GM23248 (cell line): ENCODE data around the gene COQ8B. TPM values are rescaled to one million over a fixed set of nuclear protein-coding genes. Genes with fewer than 3 reads are reported as not detected.

Experiments used
- DNase-seq: peaks from one replicate; pipeline ENCODE4 v3.0.0-alpha.2; 2015
- H2AFZ ChIP-seq: fragments of 200-600 bp; sonication (generic); 2 replicates; pipeline ENCODE4 v1.6.1; 2016; ENCODE audit warnings: antibody characterized with exemption
- H3F3A ChIP-seq: fragments of 200-600 bp; sonication (generic); 2 replicates; pipeline ENCODE4 v1.6.1; 2016; ENCODE audit warnings: mild to moderate bottlenecking, antibody characterized with exemption, mixed run types; ENCODE audit not compliant: insufficient read depth
- H3K27ac ChIP-seq: fragments of 200-600 bp; sonication (generic); 2 replicates; pipeline ENCODE4 v1.5.1; 2016; ENCODE audit warnings: mild to moderate bottlenecking
- H3K27me3 ChIP-seq: fragments of 200-600 bp; sonication (generic); replicated peaks from 2 replicates; pipeline ENCODE4 v1.6.1; 2016; ENCODE audit warnings: mild to moderate bottlenecking; ENCODE audit not compliant: insufficient read depth
- H3K36me3 ChIP-seq: fragments of 200-600 bp; sonication (generic); 2 replicates; pipeline ENCODE4 v1.6.1; 2016; ENCODE audit warnings: low read depth, mild to moderate bottlenecking
- H3K4me1 ChIP-seq: fragments of 200-600 bp; sonication (generic); 2 replicates; pipeline ENCODE4 v1.6.1; 2016; ENCODE audit warnings: mild to moderate bottlenecking; ENCODE audit not compliant: insufficient read depth
- H3K4me2 ChIP-seq: fragments of 200-600 bp; sonication (generic); one replicate; pipeline ENCODE4 v1.6.1; 2016; ENCODE audit warnings: mild to moderate bottlenecking; ENCODE audit not compliant: unreplicated experiment
- H3K4me3 ChIP-seq: fragments of 200-600 bp; sonication (generic); 2 replicates; pipeline ENCODE4 v1.5.1; 2016; ENCODE audit warnings: mild to moderate bottlenecking
- H3K79me2 ChIP-seq: fragments of 200-600 bp; sonication (generic); 2 replicates; pipeline ENCODE4 v1.6.1; 2016; ENCODE audit warnings: mild to moderate bottlenecking; ENCODE audit not compliant: insufficient read depth
- H3K9ac ChIP-seq: fragments of 200-600 bp; sonication (generic); 2 replicates; pipeline ENCODE4 v1.6.1; 2016; ENCODE audit warnings: mild to moderate bottlenecking
- H3K9me2 ChIP-seq: fragments of 200-600 bp; sonication (generic); 2 replicates; pipeline ENCODE4 v1.6.1; 2016; ENCODE audit warnings: mixed run types, mild to moderate bottlenecking, moderate library complexity; ENCODE audit not compliant: insufficient read depth
- H3K9me3 ChIP-seq: fragments of 200-600 bp; sonication (generic); one replicate; pipeline ENCODE4 v1.6.1; 2017; ENCODE audit warnings: low read depth
- H4K20me1 ChIP-seq: fragments of 200-600 bp; sonication (generic); 2 replicates; pipeline ENCODE4 v1.6.0; 2016; ENCODE audit not compliant: insufficient read depth
- EZH2 ChIP-seq: fragments of 200-600 bp; sonication (generic); IDR thresholded peaks from 2 replicates; pipeline ENCODE4 v1.6.1; 2018; ENCODE audit warnings: antibody characterized with exemption, mild to moderate bottlenecking; ENCODE audit not compliant: insufficient read depth, poor library complexity, severe bottlenecking
- EZH2phosphoT487 ChIP-seq: fragments of 200-600 bp; sonication (generic); IDR thresholded peaks from 2 replicates; pipeline ENCODE4 v1.6.1; 2018; ENCODE audit warnings: antibody characterized with exemption, moderate library complexity, mild to moderate bottlenecking, low read depth; ENCODE audit not compliant: insufficient read depth
- WGBS, 2 experiments: methylation state at CpG; one replicate each; pipeline ENCODE4 v1.1.6; 2015 to 2017; ENCODE audit warnings: low lambda C conversion rate in 2 of 2, low coverage in 1 of 2; ENCODE audit errors: missing lambda C conversion rate in 2 of 2; 5-methylcytosine and 5-hydroxymethylcytosine counted together
- in situ Hi-C: fragments of 300-500 bp; cut with MboI; formaldehyde crosslinking; loops from 2 replicates; pipeline ENCODE4 v1.15.0; 2020
- polyA plus RNA-seq: library from polyadenylated mRNA; unstranded; fragments of >200 nt; fragmentation: Nextera tagmentation; extraction: Ambion mirVana; gene quantifications from 2 replicates; pipeline ENCODE4 v1.2.1, GENCODE V29; 2016
- total RNA-seq: library from RNA; depleted of rRNA; stranded (reverse); fragments of >200 nt; shearing (Covaris generic); gene quantifications from 2 replicates; pipeline ENCODE4 v1.2.3, GENCODE V29; 2014

COQ8B gene
- total and polyA plus RNA-seq, 2 experiments from 2014 or later = 15.2 to 28.6 TPM

DNA sequence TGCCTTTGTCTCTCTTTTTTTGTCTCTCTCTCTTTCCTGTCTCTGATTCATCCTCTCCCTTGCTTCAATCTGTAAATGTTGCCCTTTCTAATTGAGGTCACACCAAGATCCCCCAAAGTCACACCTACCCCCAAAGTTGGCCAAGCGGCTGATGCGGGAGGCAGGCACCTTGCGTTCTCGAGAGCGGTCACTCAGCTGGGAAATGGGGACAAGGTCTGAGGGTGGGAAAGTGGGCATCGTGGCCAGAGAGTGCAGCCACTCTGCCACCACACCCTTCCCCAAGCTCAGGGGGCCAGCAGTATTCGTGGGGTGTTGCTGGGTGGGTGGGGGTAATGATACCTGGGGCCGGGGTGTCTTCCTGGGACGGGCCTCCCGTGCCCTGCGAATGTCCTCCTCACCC, 2.7 kb downstream of the COQ8B start:
- Histone ChIP-seq H3K9ac (peak overlapping the region; percentile 96), H3K4me2 (no peak overlapping the region), H3K4me1 (no peaks in the 10 kb centered on the region)

DNA sequence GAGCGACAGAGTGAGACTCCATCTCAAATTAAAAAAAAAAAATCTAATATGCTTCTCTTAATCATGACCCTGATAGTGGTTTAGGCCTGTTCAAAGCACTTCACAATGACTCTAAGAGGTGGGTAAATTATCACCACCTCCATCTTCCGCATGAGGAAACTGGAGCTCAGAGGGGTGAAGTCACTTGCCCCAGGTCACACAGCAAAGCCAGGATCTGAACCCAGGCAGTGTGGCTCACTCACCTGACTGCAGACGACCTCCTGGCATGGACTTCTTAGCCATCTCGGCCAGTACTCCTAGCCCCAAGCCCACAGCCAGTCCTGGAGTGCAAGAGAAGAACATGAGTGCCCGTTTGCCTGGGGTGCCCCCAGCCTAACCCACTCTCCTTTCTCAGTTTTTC, 6.9 kb downstream of the COQ8B start:
- no peak for DNase-seq
- H3K9me2 ChIP-seq = no peaks in the 10 kb centered on the region
- H3K4me1 ChIP-seq = no peaks in the 10 kb centered on the region
- H3K27ac ChIP-seq = no peak overlapping the region
- 0 out of 2 replicates have a peak, but pooled peaks cover 6% of the 10 kb centered on the region for H3K79me2 ChIP-seq
- no peak overlapping the region for H2AFZ ChIP-seq
- WGBS, 2 experiments = 95 to 96% methylated on average over 5 of the region's 5 CpGs
- H3K4me2 ChIP-seq = no peak overlapping the region
- in situ Hi-C loops = no loop called here
- H3K9me3 ChIP-seq = no peaks in the 10 kb centered on the region
- no peaks in the 10 kb centered on the region for H4K20me1 ChIP-seq
- TF ChIP-seq EZH2 (no peak), EZH2phosphoT487 (no peak)
- no peak overlapping the region for H3K9ac ChIP-seq
- no peaks in the 10 kb centered on the region for H3K27me3 ChIP-seq
- H3K4me3 ChIP-seq = no peak overlapping the region
- no peaks in the 10 kb centered on the region for H3F3A ChIP-seq
- peaks cover 7% of the 10 kb centered on the region; the same call in 1 of the 2 replicates for H3K36me3 ChIP-seq

More for the DNA sequence above, 2.7 kb downstream of the COQ8B start:
- peaks cover 20% of the 10 kb centered on the region for H3F3A ChIP-seq
- DNase-seq = no peak
- H3K4me3 ChIP-seq = no peak overlapping the region
- H2AFZ ChIP-seq = no peak overlapping the region
- in situ Hi-C loops = no loop called here
- whole genome bisulfite sequencing, 2 experiments = 81 to 84% methylated on average over 9 to 11 of the region's 11 CpGs
- H3K9me2 ChIP-seq = no peaks in the 10 kb centered on the region
- TF ChIP-seq EZH2phosphoT487 (no peak), EZH2 (no peak)
- H3K27me3 ChIP-seq = no peaks in the 10 kb centered on the region
- no peak overlapping the region for H3K27ac ChIP-seq
- H3K9me3 ChIP-seq = no peaks in the 10 kb centered on the region
- no peaks in the 10 kb centered on the region for H4K20me1 ChIP-seq
- peaks cover 23% of the 10 kb centered on the region for H3K79me2 ChIP-seq
- no peaks in the 10 kb centered on the region for H3K36me3 ChIP-seq

DNA sequence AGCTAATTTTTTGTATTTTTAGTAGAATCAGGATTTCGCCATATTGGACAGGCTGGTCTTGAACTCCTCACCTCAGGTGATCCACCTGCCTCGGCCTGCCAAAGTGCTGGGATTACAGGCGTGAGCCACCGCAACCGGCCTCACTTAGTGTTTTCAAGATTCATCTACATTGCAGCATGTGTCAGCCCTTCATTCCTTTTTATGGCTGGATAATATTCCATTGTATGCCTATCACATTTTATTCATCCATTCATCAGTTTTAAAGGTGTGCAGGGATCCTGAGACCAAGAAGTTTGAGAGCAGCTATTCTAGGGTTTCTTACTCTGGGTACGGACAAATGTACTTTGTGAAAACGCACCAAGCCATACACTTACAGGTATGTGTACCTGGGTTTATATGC, 9.1 kb downstream of the COQ8B start:
- H4K20me1 ChIP-seq = no peaks in the 10 kb centered on the region
- no peaks in the 10 kb centered on the region for H3K9me2 ChIP-seq
- no peak overlapping the region for H3K4me3 ChIP-seq
- peaks cover 7% of the 10 kb centered on the region; the same call in 1 of the 2 replicates for H3K36me3 ChIP-seq
- no peak for DNase-seq
- H3K9me3 ChIP-seq = no peaks in the 10 kb centered on the region
- no peak overlapping the region for H3K27ac ChIP-seq
- in situ Hi-C loops = no loop called here
- no peaks in the 10 kb centered on the region for H3K4me1 ChIP-seq
- H3K4me2 ChIP-seq = no peak overlapping the region
- WGBS, 2 experiments = 96 to 97% methylated on average over 7 of the region's 7 CpGs
- no peak for TF ChIP-seq EZH2
- no peak for TF ChIP-seq EZH2phosphoT487
- no peak overlapping the region for H2AFZ ChIP-seq
- H3K27me3 ChIP-seq = no peaks in the 10 kb centered on the region
- no peaks in the 10 kb centered on the region for H3K79me2 ChIP-seq
- H3F3A ChIP-seq = no peaks in the 10 kb centered on the region
- no peak overlapping the region for H3K9ac ChIP-seq

DNA sequence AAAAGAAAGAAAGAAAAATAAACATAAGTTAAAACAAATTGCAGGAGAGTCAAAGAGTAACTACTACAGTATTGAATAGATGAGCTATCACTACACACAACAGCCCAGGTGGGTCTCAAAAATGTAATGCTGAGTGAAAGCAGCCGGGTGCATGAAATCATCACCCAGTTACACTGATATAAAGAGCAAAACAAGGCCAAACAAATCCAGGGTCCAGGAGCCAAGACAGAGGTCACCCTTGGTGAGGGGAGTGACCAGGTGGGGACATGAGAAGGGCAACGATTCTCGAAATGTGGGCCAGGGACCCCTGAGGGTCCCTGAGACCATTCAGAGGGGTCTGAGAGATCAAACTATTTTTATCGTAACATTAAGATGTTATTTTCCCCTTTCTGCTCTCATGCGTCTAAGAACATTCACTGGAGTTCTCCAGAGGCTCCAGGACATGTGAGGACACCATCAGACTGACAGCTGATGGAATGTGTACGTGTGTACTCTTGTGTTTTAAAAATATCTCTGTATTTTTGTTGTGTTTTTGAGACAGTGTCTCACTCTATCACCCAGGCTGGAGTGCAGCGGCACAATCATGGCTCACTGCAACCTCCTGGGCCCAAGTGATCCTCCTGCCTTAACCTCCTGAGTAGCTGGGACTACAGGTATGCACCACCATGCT, 10.6 kb downstream of the COQ8B start:
- Histone ChIP-seq H3K4me1 (no peaks in the 10 kb centered on the region), H3K9ac (no peak overlapping the region), H3K4me2 (no peak overlapping the region), H3K4me3 (no peak overlapping the region), H2AFZ (no peak overlapping the region), H3K9me2 (no peaks in the 10 kb centered on the region), H3K79me2 (no peaks in the 10 kb centered on the region), H3K9me3 (no peaks in the 10 kb centered on the region), H3K36me3 (peaks cover 7% of the 10 kb centered on the region; the same call in 1 of the 2 replicates), H4K20me1 (no peaks in the 10 kb centered on the region), H3K27me3 (no peaks in the 10 kb centered on the region), H3K27ac (no peak overlapping the region), H3F3A (no peaks in the 10 kb centered on the region)
- 91 to 92% methylated on average over 7 of the region's 7 CpGs for WGBS, 2 experiments
- TF ChIP-seq EZH2 (no peak), EZH2phosphoT487 (no peak)
- no peak for DNase-seq
- in situ Hi-C loops = no loop called here
